ENCODE data around the gene MAP3K7CL. TPM values are rescaled to one million over a fixed set of nuclear protein-coding genes. Genes with fewer than 3 reads are reported as not detected.
A peak's percentile ranks its signal among the peaks of the same experiment; 100 is the strongest.

MAP3K7CL gene
- total and polyA plus RNA-seq, 2 experiments from 2014 or later = 0.59 TPM; not detected in 1

GRCh38 chr21:29189353-29189752 is 58.9 kb downstream of the MAP3K7CL start:
- H3K4me3 ChIP-seq = no peak overlapping the region
- H3K79me2 ChIP-seq = no peaks in the 10 kb centered on the region
- H3K36me3 ChIP-seq (replicated peaks; ENCODE audit: insufficient read depth, low read depth) = no peaks in the 10 kb centered on the region
- DNase-seq (ENCODE audit: low spot score) = no peak
- H4K20me1 ChIP-seq (ENCODE audit: insufficient read depth, poor library complexity, severe bottlenecking) = no peaks in the 10 kb centered on the region
- no peak for TF ChIP-seq EZH2phosphoT487 (IDR thresholded peaks at IDR 0.05; ENCODE audit: low read depth, severe bottlenecking, unreplicated experiment)
- TF ChIP-seq EZH2 (IDR thresholded peaks at IDR 0.05; ENCODE audit: borderline replicate concordance) = no peak
- no peak for TF ChIP-seq CTCF (IDR thresholded peaks at IDR 0.05; ENCODE audit: poor library complexity)
- no peak overlapping the region for H3K4me2 ChIP-seq
- no peaks in the 10 kb centered on the region for H3K4me1 ChIP-seq (ENCODE audit: insufficient read depth)
- H3K9me3 ChIP-seq (ENCODE audit: low read depth) = no peaks in the 10 kb centered on the region
- 95% methylated on average over 2 of the region's 2 CpGs for WGBS (ENCODE audit: low lambda C conversion rate, missing lambda C conversion rate)
- no peaks in the 10 kb centered on the region for H3K9me2 ChIP-seq (replicated peaks; ENCODE audit: insufficient read depth)
- no peak overlapping the region for H2AFZ ChIP-seq
- no peaks in the 10 kb centered on the region for H3K27me3 ChIP-seq
- no peak overlapping the region for H3K27ac ChIP-seq

GRCh38 chr21:29190923-29191331 is 60.5 kb downstream of the MAP3K7CL start:
- peaks cover 12% of the 10 kb centered on the region for H3K4me1 ChIP-seq (ENCODE audit: insufficient read depth)
- peak overlapping the region; percentile 8 for H3K27ac ChIP-seq
- H3K36me3 ChIP-seq (replicated peaks; ENCODE audit: insufficient read depth, low read depth) = no peaks in the 10 kb centered on the region
- no peaks in the 10 kb centered on the region for H3K27me3 ChIP-seq
- no peak overlapping the region for H2AFZ ChIP-seq
- no peak for TF ChIP-seq CTCF (IDR thresholded peaks at IDR 0.05; ENCODE audit: poor library complexity)
- no peak for TF ChIP-seq EZH2phosphoT487 (IDR thresholded peaks at IDR 0.05; ENCODE audit: low read depth, severe bottlenecking, unreplicated experiment)
- no peak for TF ChIP-seq EZH2 (IDR thresholded peaks at IDR 0.05; ENCODE audit: borderline replicate concordance)
- H3K79me2 ChIP-seq = no peaks in the 10 kb centered on the region
- H4K20me1 ChIP-seq (ENCODE audit: insufficient read depth, poor library complexity, severe bottlenecking) = no peaks in the 10 kb centered on the region
- WGBS (ENCODE audit: low lambda C conversion rate, missing lambda C conversion rate) = 75% methylated on average over 2 of the region's 2 CpGs
- H3K9me3 ChIP-seq (ENCODE audit: low read depth) = no peaks in the 10 kb centered on the region
- H3K4me3 ChIP-seq = no peak overlapping the region
- DNase-seq (ENCODE audit: low spot score) = no peak
- H3K4me2 ChIP-seq = no peak overlapping the region
- H3K9me2 ChIP-seq (replicated peaks; ENCODE audit: insufficient read depth) = no peaks in the 10 kb centered on the region

- no peaks in the 10 kb centered on the region for H3K9me2 ChIP-seq (replicated peaks; ENCODE audit: insufficient read depth)
- no peak for DNase-seq (ENCODE audit: low spot score)
- no peak overlapping the region for H2AFZ ChIP-seq
- H3K9me3 ChIP-seq (ENCODE audit: low read depth) = no peaks in the 10 kb centered on the region
- no peaks in the 10 kb centered on the region for H3K27me3 ChIP-seq
- peak overlapping the region; percentile 20 for H3K27ac ChIP-seq
- TF ChIP-seq EZH2 (IDR thresholded peaks at IDR 0.05; ENCODE audit: borderline replicate concordance) (no peak), CTCF (IDR thresholded peaks at IDR 0.05; ENCODE audit: poor library complexity) (no peak), EZH2phosphoT487 (IDR thresholded peaks at IDR 0.05; ENCODE audit: low read depth, severe bottlenecking, unreplicated experiment) (no peak)
- H4K20me1 ChIP-seq (ENCODE audit: insufficient read depth, poor library complexity, severe bottlenecking) = no peaks in the 10 kb centered on the region
- no peaks in the 10 kb centered on the region for H3K79me2 ChIP-seq
- WGBS (ENCODE audit: low lambda C conversion rate, missing lambda C conversion rate) = 56% methylated on average over 10 of the region's 10 CpGs
- H3K4me1 ChIP-seq (ENCODE audit: insufficient read depth) = peaks cover 19% of the 10 kb centered on the region
- H3K4me3 ChIP-seq = no peak overlapping the region
- no peaks in the 10 kb centered on the region for H3K36me3 ChIP-seq (replicated peaks; ENCODE audit: insufficient read depth, low read depth)
- H3K4me2 ChIP-seq = peak overlapping the region; percentile 61
These were observed 62.6 kb downstream of the MAP3K7CL start for GRCh38 chr21:29193072-29193471.

- Histone ChIP-seq H3K79me2 (no peaks in the 10 kb centered on the region), H3K36me3 (replicated peaks; ENCODE audit: insufficient read depth, low read depth) (no peaks in the 10 kb centered on the region), H3K4me3 (no peak overlapping the region), H3K4me2 (peak overlapping the region; percentile 69), H3K4me1 (ENCODE audit: insufficient read depth) (peaks cover 19% of the 10 kb centered on the region), H4K20me1 (ENCODE audit: insufficient read depth, poor library complexity, severe bottlenecking) (no peaks in the 10 kb centered on the region), H3K9me2 (replicated peaks; ENCODE audit: insufficient read depth) (no peaks in the 10 kb centered on the region), H3K27me3 (no peaks in the 10 kb centered on the region), H3K9me3 (ENCODE audit: low read depth) (no peaks in the 10 kb centered on the region), H3K27ac (peak overlapping the region; percentile 90), H2AFZ (no peak overlapping the region)
- DNase-seq (ENCODE audit: low spot score) = no peak
- TF ChIP-seq EZH2phosphoT487 (IDR thresholded peaks at IDR 0.05; ENCODE audit: low read depth, severe bottlenecking, unreplicated experiment) (no peak), EZH2 (IDR thresholded peaks at IDR 0.05; ENCODE audit: borderline replicate concordance) (no peak), CTCF (IDR thresholded peaks at IDR 0.05; ENCODE audit: poor library complexity) (no peak)
- 77% methylated on average over 6 of the region's 6 CpGs for WGBS (ENCODE audit: low lambda C conversion rate, missing lambda C conversion rate)
These were observed 63.5 kb downstream of the MAP3K7CL start for GRCh38 chr21:29193901-29194300.
